GM20000 (cell line): ENCODE measurements around the gene ITGA2.

ENCODE experiments used
- DNase-seq: peaks from one replicate; pipeline ENCODE4 v3.0.0; 2012; ENCODE audit warnings: low spot score
- CTCF ChIP-seq: IDR thresholded peaks from 2 replicates; pipeline ENCODE4 v1.5.1; 2012; ENCODE audit warnings: mild to moderate bottlenecking, control low read depth; ENCODE audit errors: extremely low read depth, missing control alignments

Gene ITGA2

DNA sequence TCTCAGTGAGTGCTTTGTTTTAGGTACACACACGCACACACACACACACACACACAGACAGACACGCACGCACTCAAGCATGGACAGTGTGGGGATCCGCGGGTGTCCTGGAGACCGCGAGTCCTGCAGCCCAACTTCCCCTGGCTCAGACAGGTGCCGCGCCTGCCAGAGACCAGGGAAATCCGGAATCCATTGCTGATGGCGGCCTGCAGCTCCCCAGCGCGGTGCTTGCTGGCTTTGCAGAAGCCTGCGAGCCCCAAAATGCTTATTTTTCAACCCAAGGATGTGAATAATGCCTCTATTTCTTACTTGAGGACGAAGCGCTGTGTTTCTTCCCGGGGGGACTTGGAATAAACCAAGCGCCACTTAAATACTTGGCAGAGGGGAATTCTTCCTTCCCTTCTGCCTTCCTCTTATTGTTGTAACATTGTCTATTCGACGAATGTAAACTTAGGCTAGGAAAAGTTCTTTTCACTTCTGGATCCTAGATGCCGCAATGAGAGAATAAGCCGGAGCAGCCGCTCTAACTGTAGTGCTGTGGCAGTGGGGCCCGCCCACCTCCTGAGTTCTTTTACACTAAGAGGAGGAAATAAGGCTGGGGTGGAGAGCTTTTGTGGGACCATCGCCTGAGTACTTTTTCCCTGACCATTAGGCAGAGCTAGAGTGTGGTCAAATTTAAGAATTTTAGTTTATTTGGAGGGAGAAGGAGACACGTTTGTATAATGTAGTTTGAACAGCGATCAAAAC is 802 bp downstream of the ITGA2 start:
- TF ChIP-seq CTCF, result no peak
- peak; percentile 45 for DNase-seq

- no peak for DNase-seq
- TF ChIP-seq CTCF, result no peak
Observed at GRCh38 chr5:52990528-52990925, 1.4 kb downstream of the ITGA2 start.

GRCh38 chr5:52993367-52993766 is 4.2 kb downstream of the ITGA2 start:
- no peak for TF ChIP-seq CTCF
- DNase-seq, result no peak

DNA sequence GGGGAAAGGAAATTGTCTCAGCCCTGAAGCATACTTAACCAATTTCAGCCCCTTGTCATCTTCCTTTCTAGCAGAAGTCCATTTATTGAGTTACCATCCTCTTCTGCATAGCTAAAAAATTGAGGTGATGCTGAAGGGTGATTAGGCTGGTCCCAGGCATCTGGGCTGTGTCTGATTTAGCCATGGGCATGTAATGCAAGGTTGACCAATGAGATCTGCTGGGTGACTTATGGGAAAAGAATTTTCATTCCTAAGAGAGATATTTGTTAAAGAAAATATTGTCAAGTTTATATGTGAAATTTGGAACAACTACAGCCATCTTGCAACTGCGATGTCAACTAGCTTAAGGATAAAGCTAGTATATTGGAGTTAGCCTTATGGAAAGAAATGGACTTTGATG is 5.1 kb downstream of the ITGA2 start:
- TF ChIP-seq CTCF, result no peak
- DNase-seq, result no peak

DNA sequence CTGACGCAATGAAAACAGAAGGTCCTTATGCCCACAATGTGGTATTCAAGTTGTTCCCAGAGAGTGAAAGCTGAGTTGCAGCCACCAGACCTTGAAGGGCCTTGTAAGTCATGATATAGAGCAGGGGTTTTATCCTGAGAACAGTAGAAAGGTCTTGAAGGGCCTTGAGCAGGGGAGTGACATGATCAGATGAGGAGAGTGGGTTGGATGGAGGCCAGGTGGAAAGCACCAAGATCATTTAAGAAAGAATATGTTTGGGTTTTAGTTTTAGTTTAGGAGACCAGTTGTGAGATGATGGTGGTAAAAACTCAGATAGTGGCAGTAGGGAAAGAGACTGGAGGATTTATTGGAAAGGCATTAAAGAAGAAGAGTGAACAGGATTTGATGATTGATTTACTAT is 5.9 kb downstream of the ITGA2 start:
- DNase-seq, result no peak
- no peak for TF ChIP-seq CTCF

- no peak for TF ChIP-seq CTCF
- no peak for DNase-seq
Observed at GRCh38 chr5:52995914-52996313, 6.8 kb downstream of the ITGA2 start.

- DNase-seq, result no peak
- no peak for TF ChIP-seq CTCF
Observed at GRCh38 chr5:52996979-52997378, 7.8 kb downstream of the ITGA2 start.
